MM.1S (cell line): Measurements from ENCODE around the gene LDLR.

Experiments
- CTCF ChIP-seq: fragments of 300-600 bp; sonication (generic); IDR thresholded peaks from 2 replicates; pipeline ENCODE4 v1.5.1; 2016; ENCODE audit warnings: antibody characterized with exemption, low read length, mixed read lengths
- EZH2 ChIP-seq: fragments of 300-600 bp; sonication (generic); optimal IDR thresholded peaks from 2 replicates; pipeline ENCODE3; 2017; ENCODE audit warnings: low read depth, mild to moderate bottlenecking, antibody characterized with exemption, low read length, mixed read lengths
- EZH2phosphoT487 ChIP-seq: fragments of 300-600 bp; sonication (generic); IDR thresholded peaks from 2 replicates; pipeline ENCODE4 v1.6.1; 2018; ENCODE audit warnings: antibody characterized with exemption, low read length

GRCh38 chr19:11098327-11098726 lies 9.1 kb downstream of the LDLR start:
- TF ChIP-seq CTCF (no peak), EZH2 (no peak), EZH2phosphoT487 (no peak)
